GM18868 (cell line): ENCODE measurements around the gene NOX5.
"Not testable (repeated sequence)": the region's sequence is repeated elsewhere in the genome, so short reads cannot be mapped to it uniquely, and the experiment has no call there.

Experiments
- ATAC-seq: cut with Tn5 transposase; IDR thresholded peaks from one replicate; pipeline ENCODE4 v1.9.1; 2021; ENCODE audit warnings: mild to moderate bottlenecking, moderate library complexity; ENCODE audit not compliant: unreplicated experiment

NOX5 gene

DNA sequence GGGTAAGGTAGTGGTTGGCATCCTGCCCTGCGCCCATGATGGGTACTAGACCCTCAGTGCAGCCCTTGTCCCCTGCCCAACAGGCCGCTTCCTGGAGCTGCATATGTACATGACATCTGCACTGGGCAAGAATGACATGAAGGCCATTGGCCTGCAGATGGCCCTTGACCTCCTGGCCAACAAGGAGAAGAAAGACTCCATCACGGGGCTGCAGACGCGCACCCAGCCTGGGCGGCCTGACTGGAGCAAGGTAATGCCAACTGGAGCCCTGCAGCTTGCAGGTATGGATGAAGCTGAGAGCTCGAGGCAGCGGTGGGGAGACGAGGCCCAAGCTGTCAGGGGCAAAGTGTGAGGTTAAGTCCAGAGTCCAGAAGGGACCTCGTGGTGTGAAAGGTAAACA is 40.8 kb downstream of the NOX5 start:
- no peak for ATAC-seq

- ATAC-seq: no peak
These were observed 41.9 kb downstream of the NOX5 start for GRCh38 chr15:69056365-69056764.

DNA sequence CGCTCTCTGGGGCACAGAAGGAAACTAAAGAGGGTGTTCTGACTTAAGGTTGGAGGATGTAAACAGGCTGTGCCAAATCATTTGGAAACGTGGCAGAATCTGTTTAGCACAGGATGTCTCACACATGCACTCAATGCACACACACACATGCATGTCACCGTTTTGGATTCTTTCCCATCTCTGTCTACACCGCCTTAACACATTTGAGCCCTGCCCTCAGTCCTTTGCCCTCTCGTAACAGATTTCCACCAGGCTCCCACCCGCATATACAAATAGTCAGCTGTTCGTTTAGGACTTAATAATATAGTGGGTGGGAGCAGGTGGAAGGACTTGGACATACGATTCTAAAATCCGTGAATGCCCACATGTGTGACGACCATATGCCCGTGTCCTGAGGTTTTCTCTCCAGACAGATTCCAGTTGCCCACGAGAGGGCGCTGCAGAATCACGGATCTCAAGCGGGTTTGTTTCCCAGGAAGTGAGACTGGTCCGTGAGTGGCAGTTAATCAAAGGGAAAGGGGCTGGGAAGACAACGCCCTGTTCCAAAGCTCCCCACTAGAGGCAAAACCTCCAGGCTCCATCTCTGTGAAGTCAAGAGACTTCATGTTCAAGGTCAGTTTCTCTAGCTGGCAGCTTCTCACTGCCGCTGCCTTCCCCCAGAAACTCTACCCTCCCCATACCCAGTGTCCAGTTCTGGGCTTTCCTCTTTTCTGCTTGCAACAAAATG is 44.5 kb downstream of the NOX5 start:
- no peak for ATAC-seq

DNA sequence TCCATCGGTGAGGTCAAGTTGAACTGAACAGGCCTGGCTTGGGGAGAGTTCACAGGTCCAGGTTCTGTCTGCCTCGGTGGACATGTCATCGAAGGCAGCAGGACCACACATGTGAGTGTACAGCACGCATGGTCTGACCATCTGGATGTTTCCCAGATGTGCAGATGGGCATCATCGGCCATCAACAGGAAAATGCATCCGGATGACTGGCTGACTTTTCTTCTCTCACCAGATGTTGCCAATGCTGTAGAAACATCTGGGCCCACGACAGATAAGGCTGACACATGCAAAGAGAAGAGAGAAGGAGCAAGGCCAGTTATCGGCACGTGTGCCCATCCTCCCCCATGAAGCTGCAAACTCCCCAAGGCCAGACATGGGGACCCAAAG is 45.1 kb downstream of the NOX5 start:
- ATAC-seq: no peak

DNA sequence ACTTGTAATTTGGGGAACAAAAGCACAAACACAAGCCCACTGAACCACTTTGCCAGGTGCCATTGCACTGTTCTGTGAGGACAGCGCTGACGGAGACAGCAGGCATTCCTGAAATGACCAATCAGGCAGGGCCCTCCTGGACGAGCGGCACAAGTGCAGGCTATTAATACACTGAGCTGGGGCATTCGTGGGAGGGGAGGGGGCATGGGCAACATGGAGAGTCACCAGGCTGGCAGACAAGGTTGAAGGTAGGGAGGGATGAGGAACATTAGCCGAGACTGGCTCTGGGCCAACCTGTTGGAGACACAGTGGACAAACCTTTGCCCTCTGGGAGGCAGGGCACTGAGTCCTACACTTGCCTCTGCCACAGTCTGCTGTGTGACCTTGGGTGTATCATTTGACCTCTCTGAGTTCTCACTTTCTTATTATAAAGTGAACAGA is 45.6 kb downstream of the NOX5 start:
- ATAC-seq: no peak

DNA sequence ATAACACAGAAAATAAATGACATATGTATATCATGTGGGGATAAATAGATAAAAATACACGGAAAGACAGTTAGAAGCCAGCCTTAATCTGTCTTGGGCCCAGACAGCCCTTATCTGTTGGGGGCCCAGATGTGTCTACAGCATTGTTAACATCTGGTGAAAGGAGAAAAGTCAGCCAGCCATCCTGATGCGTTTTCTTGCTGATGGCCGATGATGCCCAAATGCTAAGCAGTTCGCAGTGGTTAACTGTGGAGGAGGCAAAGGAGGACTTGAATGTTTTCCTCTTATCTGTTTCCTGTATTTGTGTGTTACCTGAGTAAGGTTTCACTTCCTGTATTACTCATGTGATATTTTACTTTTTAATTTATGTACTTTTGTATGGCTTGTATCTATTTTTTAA is 46.2 kb downstream of the NOX5 start:
- ATAC-seq: no peak

DNA sequence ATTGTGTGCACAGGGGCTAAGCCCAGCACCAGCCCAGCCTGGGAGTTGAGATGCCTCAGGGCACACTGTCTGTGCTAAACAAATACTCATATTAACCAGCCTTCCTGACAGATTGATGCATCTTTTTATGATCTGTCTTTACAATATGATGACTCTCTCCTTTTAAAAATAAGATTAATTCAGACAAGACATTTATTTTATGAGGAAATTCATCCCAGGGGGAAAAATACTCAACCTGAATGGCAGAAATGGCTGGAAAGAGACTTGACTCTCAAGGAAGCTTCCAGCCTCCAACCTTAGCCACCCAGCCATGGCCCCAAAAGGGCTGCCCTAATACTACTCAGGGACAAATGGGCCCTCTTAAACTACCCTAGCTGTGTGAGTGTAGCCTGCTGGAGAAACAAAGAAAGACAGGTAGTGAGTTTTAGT is 46.9 kb downstream of the NOX5 start:
- ATAC-seq: no peak

DNA sequence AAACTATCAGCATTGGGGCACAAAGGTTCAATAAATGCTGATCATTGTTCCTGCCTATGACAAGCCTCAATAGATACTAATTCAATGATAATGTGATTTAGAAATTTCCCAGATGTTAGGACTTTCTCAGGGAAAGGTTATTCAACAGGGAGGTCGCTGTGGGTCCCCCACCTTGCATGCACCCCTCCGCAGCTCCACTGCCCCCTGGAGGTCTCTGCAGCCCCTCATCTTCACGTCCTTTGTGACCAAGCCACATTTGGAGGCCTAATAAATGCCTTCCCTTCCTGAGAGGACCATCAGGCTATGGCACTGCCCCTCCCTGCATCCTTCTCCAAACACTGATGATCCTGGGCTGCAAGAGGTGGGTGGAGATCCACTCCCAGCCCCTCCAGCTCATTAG is 50.2 kb downstream of the NOX5 start:
- ATAC-seq: no peak

DNA sequence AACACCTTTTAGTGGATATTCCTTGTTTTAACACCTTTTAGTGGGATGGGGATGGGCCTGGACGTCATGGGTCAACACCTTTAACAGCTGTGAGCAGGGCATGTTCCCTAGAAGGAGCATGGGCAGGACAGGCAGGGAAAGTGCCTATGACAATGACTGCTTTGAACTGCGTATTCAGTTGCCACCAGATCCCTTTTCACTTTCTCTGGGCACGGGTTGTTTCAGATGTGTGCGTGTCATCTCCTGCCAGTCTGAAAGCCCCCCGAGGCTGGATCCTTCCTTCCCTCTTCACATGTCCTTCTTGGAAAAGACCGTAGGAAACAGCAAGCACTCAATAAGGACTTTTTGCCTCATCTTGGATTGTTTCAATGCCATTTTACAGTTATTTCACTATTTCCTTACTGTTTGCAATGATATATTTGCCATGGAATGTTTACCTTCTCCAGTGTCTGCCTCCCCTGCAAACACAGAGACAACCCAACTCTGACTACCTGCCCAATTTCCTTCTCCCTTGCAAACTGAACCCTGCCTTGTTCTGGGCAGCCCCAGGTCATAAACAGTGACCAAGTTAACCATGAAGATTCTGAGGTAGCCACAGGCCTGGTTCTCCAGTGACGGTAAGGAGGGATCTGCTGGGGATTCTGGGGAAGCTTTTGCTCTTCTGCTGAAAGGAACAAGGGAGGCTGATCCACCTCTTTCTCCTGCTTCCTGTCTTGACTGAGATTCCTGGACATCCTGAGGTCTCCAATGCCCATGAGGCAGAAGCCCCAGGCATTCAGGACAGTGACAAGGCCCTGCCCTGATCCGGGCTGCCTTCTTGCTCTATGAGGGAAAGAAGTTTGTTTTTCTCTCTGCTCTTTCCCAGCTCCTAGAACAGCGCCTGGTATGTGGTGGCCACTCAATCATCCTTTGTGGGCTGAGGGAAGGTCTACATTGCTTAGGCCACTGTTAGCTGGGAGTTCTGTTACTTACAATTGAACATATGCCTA is 51.8 kb downstream of the NOX5 start:
- no peak for ATAC-seq

DNA sequence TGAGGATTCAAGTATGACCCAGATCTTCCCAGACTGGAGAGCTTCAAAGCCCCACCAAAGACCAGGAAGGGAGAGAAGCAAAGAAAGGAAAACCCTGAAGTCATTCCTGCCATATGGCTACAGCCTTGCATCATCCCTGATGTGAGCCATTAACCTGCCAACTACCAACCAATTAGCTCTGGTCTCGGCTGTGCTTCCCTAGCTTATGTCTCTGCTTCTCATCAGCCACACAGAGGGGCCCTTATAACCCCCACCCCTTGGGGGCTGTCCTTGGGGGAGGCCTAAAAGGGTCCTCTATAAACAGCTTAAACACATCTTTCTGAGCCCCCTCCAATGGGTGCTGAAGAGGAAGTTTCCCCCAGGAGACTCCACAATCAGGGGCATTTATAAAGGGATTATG is 52.8 kb downstream of the NOX5 start:
- ATAC-seq: no peak

- no peak for ATAC-seq
These were observed 53.7 kb downstream of the NOX5 start for GRCh38 chr15:69068157-69068556.

DNA sequence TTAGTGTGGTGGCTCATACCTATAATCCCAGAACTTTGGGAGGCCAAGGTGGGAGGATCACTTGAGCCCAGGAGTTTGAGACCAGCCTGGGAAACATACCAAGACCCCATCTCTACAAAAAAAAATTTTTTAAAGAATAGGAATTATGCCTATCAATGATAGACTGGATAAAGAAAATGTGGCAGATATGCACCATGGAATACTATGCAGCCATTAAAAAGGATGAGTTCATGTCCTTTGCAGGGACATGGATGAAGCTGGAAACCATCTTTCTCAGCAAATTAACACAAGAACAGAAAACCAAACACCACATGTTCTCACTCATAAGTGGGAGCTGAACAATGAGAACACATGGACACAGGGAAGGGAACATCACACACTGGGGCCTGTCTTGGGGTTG is 54.8 kb downstream of the NOX5 start:
- not testable (repeated sequence) for ATAC-seq

DNA sequence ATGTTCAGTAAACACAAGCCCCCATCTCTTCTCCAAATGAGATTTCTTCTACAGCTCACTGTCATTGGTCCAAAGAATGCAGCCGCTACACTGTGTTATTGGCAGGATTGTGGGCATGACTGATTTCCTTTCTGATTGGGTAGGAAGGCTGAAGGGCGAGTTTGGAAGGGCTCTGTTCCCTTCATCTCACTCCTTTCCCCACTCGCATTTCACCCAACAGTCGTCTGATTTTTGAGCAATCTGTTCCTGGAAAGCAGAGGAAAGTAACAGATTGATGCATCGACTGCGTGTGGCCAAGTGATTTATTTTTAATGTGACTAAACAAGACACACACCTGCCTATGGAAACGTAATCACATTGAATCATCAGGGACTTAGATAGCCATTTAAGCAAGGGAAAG is 55.5 kb downstream of the NOX5 start:
- no peak for ATAC-seq

GRCh38 chr15:69070396-69070795 is 55.9 kb downstream of the NOX5 start:
- ATAC-seq: no peak

GRCh38 chr15:69071260-69071659 is 56.8 kb downstream of the NOX5 start:
- no peak for ATAC-seq

DNA sequence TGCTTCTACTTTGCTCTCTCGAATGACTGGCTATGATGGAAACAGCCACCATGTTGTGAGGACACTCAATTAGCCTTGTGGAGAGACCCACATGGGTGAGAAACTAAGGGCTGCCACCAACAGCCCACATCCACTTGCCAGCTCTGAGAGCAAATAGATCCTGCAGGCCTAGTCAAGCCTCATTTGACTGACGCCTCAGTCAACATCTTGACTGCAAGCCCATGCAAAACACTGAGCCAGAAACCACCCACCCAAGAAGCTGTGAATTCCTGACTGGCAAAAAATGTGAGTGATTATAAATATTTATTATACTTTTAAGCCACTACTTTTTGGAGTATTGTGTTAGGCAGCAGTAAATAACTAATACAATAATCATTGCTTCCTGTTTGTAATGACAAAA is 58.4 kb downstream of the NOX5 start:
- ATAC-seq: no peak

DNA sequence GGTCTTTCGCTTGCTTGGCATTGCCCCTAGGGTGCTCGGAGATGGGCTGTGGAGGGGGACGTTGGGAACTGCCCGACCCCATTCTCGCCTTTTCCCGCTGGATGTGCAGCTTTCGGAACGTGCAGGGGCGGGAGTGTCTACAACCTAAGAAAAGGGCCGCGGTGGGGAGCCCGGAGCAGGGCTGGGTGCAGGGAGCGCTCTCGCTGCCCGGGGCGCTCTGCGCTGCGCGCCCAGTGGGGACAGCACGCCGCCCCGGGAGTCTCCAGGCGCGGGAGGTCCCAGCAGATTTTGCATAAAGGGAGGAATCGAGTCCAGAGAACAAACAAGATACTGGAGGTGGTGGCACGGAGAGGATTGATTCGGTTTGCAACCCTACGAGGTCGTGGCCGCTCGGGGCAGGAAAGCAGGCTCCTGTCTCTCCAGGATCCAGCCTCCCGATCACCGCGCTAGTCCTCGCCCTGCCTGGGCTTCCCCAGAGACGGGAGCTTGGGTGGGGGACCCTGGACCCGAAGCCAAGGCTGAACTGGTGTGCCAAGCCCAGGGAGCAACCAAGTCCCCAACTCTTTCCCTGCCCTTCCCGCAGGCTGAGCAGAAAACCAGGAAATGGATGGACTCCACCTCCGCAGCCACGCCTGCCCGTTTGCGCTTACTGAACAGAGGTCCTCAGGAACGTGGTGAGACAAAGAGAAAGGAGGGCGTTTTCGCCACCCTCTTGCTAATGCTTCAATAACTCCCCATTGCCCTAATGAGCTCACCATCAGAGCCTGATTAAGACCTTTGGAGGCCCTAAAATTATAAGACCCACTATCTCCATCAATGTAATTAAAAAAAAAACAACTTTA is 59.7 kb downstream of the NOX5 start:
- ATAC-seq: no peak

GRCh38 chr15:69074843-69075224 is 60.3 kb downstream of the NOX5 start:
- no peak for ATAC-seq

DNA sequence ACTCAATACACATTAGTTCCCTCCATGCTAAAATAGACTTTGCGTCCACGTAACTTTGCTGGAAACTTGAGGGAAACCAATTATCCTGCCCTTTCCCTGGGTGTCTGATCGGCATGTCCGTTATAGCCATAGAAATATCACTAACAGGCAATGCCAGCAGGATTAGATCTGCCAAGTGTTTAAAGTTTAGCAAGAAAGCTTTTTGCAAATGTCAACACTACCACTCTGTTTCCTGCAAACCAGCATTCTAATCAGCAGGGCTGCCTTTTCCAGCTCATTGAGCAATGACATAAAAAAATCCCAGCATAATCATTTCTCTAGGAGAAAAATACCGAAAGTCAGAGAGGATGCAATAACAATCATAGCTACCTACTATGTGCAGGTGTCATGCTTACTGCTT is 60.9 kb downstream of the NOX5 start:
- ATAC-seq: no peak

GRCh38 chr15:69076756-69077155 is 62.3 kb downstream of the NOX5 start:
- ATAC-seq: no peak

- ATAC-seq: no peak
These were observed 64.1 kb downstream of the NOX5 start for GRCh38 chr15:69078638-69079037.
